Keratinocyte (primary cell): ENCODE data around the gene KCNN2. TPM values are rescaled to one million over a fixed set of nuclear protein-coding genes. Genes with fewer than 3 reads are reported as not detected.

Experiments
- DNase-seq: peaks from one replicate; pipeline ENCODE4 v3.0.0-alpha.2; 2011; ENCODE audit warnings: low read depth, missing footprints, low spot score
- FAIRE-seq: peaks from 2 replicates; lab custom pipeline; 2011; peaks lifted over from hg19 to GRCh38; lab: Jason Lieb, UNC
- H2AFZ ChIP-seq: 2 replicates; pipeline ENCODE4 v1.6.0; 2012; ENCODE audit warnings: low read length, control low read depth, inconsistent platforms; ENCODE audit not compliant: control insufficient read depth
- H3K27ac ChIP-seq: 2 replicates; pipeline ENCODE4 v1.5.1; 2011; ENCODE audit warnings: low read length; ENCODE audit not compliant: control insufficient read depth, insufficient read depth
- H3K27me3 ChIP-seq: 3 replicates; pipeline ENCODE4 v1.6.0; 2011; ENCODE audit warnings: low read length; ENCODE audit not compliant: control insufficient read depth, insufficient read depth; ENCODE audit errors: extremely low read depth
- H3K36me3 ChIP-seq, 2 experiments: 2 replicates in 1 of 2; 3 replicates in 1 of 2; pipeline ENCODE4 v1.5.1; 2011; ENCODE audit warnings: low read length in 2 of 2, mild to moderate bottlenecking in 1 of 2; ENCODE audit not compliant: control insufficient read depth in 2 of 2, insufficient read depth in 2 of 2; ENCODE audit errors: extremely low read depth in 1 of 2
- H3K4me1 ChIP-seq: 3 replicates; pipeline ENCODE4 v1.5.1; 2011; ENCODE audit warnings: low read length; ENCODE audit not compliant: control insufficient read depth, insufficient read depth; ENCODE audit errors: extremely low read depth
- H3K4me2 ChIP-seq: 3 replicates; pipeline ENCODE4 v1.6.0; 2011; ENCODE audit warnings: low read depth, low read length; ENCODE audit not compliant: control insufficient read depth, insufficient read depth; ENCODE audit errors: extremely low read depth
- H3K4me3 ChIP-seq, 3 experiments: fragments of 200-600 bp in 1 of 3; sonication (generic) in 1 of 3; 2 replicates in 2 of 3; 3 replicates in 1 of 3; pipeline ENCODE4 v1.5.1; 2011 to 2016; ENCODE audit warnings: low read length in 3 of 3, mild to moderate bottlenecking in 3 of 3, control low read depth in 2 of 3, inconsistent platforms in 1 of 3, low read depth in 1 of 3, mixed read lengths in 1 of 3, mixed run types in 1 of 3, moderate library complexity in 1 of 3; ENCODE audit not compliant: control insufficient read depth in 2 of 3, insufficient read depth in 2 of 3; ENCODE audit errors: extremely low read depth in 1 of 3
- H3K79me2 ChIP-seq: 2 replicates; pipeline ENCODE4 v1.6.0; 2012; ENCODE audit warnings: low read length; ENCODE audit not compliant: control insufficient read depth, insufficient read depth
- H3K9ac ChIP-seq: 3 replicates; pipeline ENCODE4 v1.6.0; 2011; ENCODE audit warnings: low read length; ENCODE audit not compliant: control insufficient read depth, insufficient read depth; ENCODE audit errors: extremely low read depth
- H3K9me1 ChIP-seq: 3 replicates; pipeline ENCODE4 v1.6.0; 2011; ENCODE audit warnings: low read length; ENCODE audit not compliant: control insufficient read depth, insufficient read depth; ENCODE audit errors: extremely low read depth
- H3K9me3 ChIP-seq: 2 replicates; pipeline ENCODE4 v1.5.1; 2012; ENCODE audit warnings: low read depth, low read length; ENCODE audit not compliant: control insufficient read depth
- H4K20me1 ChIP-seq: 3 replicates; pipeline ENCODE4 v1.6.0; 2011; ENCODE audit warnings: low read length; ENCODE audit not compliant: control insufficient read depth, insufficient read depth; ENCODE audit errors: extremely low read depth
- EZH2 ChIP-seq: IDR thresholded peaks from one replicate; pipeline ENCODE4 v1.6.1; 2012; ENCODE audit warnings: inconsistent platforms, mild to moderate bottlenecking, low read length, moderate library complexity
- dilution Hi-C: fragments of 300-500 bp; cut with MboI; formaldehyde crosslinking; loops from one replicate; pipeline ENCODE4 v1.7.0; 2020; ENCODE audit warnings: low sequenced_read_pairs; ENCODE audit not compliant: extremely low pct_ligation_motif_present
- polyA plus RNA-seq, 5 experiments: library from polyadenylated mRNA; depleted of rRNA in 3 of 5; stranded (reverse) in 3 of 5; stranded (forward) in 1 of 5; unstranded in 1 of 5; fragments of >200 nt; gene quantifications; 1 replicate in 1 of 5; 2 replicates in 3 of 5; 3 replicates in 1 of 5; pipeline versions ENCODE4 v1.2.1 to v1.2.3, GENCODE V29; 2011 to 2012; ENCODE audit warnings: missing spikeins in 2 of 5, low read depth in 1 of 5, low replicate concordance in 1 of 5
- TF ChIP-seq, protein P1 (sequence below), 3 experiments: IDR thresholded peaks in 1 of 3; conservative IDR thresholded peaks in 1 of 3; optimal IDR thresholded peaks in 1 of 3; 2 replicates in 2 of 3; 3 replicates in 1 of 3; pipeline versions ENCODE3 to v1.5.1; 2011; ENCODE audit warnings: low read length in 3 of 3, mild to moderate bottlenecking in 3 of 3, moderate library complexity in 2 of 3, control low read depth in 1 of 3, inconsistent platforms in 1 of 3; ENCODE audit not compliant: insufficient read depth in 2 of 3; ENCODE audit errors: extremely low read depth in 1 of 3

The KCNN2 gene
- polyA plus RNA-seq, 1 donor (not counting 4 experiments of a cell fraction or from before 2014, with no cell fraction given), result 0.09 TPM

DNA sequence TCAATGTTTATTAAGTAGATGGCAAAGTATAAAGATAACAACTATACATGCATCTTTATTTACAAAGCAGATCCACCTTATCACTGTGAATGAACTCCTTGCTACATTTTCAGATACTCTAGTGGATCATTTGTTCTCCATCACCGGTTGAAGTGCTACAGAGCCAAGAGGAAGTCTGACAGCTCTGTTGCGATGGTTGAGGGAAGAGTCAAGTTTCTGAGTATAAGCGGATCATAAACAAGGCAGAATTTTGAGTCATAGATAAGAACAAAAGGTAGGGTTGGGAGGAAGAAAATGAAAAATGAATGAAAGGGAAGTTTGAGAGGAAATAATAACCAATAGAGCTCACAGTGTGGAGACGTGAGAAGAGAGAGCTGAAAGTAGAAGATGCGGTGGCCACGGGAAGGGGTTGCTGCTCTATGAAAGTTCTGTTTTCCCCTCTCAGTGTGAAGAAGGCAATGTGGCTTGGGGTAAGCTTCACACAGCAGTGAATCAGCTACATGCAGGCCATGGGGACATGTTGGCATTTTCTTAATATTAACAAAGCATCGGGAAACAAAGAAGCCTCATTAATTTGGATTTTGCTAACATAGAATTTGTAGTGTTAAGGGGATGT lies 30.8 kb upstream of the KCNN2 start:
- Histone ChIP-seq H3K79me2 (no peaks in the 10 kb centered on the region), H3K27me3 (no peaks in the 10 kb centered on the region), H4K20me1 (no peaks in the 10 kb centered on the region), H3K27ac (no peak overlapping the region), H3K4me2 (no peak overlapping the region), H3K9me1 (no peaks in the 10 kb centered on the region), H3K4me3 (no peak overlapping the region), H3K4me1 (no peaks in the 10 kb centered on the region), H2AFZ (no peak overlapping the region), H3K9me3 (no peaks in the 10 kb centered on the region), H3K9ac (no peak overlapping the region), H3K36me3 (no peaks in the 10 kb centered on the region)
- FAIRE-seq, result no peak
- DNase-seq, result no peak
- TF ChIP-seq, protein P1, sequence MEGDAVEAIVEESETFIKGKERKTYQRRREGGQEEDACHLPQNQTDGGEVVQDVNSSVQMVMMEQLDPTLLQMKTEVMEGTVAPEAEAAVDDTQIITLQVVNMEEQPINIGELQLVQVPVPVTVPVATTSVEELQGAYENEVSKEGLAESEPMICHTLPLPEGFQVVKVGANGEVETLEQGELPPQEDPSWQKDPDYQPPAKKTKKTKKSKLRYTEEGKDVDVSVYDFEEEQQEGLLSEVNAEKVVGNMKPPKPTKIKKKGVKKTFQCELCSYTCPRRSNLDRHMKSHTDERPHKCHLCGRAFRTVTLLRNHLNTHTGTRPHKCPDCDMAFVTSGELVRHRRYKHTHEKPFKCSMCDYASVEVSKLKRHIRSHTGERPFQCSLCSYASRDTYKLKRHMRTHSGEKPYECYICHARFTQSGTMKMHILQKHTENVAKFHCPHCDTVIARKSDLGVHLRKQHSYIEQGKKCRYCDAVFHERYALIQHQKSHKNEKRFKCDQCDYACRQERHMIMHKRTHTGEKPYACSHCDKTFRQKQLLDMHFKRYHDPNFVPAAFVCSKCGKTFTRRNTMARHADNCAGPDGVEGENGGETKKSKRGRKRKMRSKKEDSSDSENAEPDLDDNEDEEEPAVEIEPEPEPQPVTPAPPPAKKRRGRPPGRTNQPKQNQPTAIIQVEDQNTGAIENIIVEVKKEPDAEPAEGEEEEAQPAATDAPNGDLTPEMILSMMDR (optimal IDR thresholded peaks at IDR 0.05 in 1 of 3, IDR thresholded peaks at IDR 0.05 in 1 of 3, conservative IDR thresholded peaks at IDR 0.05 in 1 of 3; ENCODE audit: extremely low read depth in 1 of 3, insufficient read depth in 2 of 3, low read length in 3 of 3), result no peak
- TF ChIP-seq EZH2, result no peak
- dilution Hi-C loops, result no loop called here

GRCh38 chr5:114332493-114332892 lies 29.4 kb upstream of the KCNN2 start:
- Histone ChIP-seq H2AFZ (no peak overlapping the region), H3K27ac (no peak overlapping the region), H3K9me3 (no peaks in the 10 kb centered on the region), H3K9me1 (no peaks in the 10 kb centered on the region), H4K20me1 (no peaks in the 10 kb centered on the region), H3K4me1 (no peaks in the 10 kb centered on the region), H3K4me3 (no peak overlapping the region), H3K36me3 (no peaks in the 10 kb centered on the region), H3K4me2 (no peak overlapping the region), H3K79me2 (no peaks in the 10 kb centered on the region), H3K9ac (no peak overlapping the region), H3K27me3 (no peaks in the 10 kb centered on the region)
- no peak for FAIRE-seq
- no peak for DNase-seq
- TF ChIP-seq, protein P1 (optimal IDR thresholded peaks at IDR 0.05 in 1 of 3, IDR thresholded peaks at IDR 0.05 in 1 of 3, conservative IDR thresholded peaks at IDR 0.05 in 1 of 3; ENCODE audit: extremely low read depth in 1 of 3, insufficient read depth in 2 of 3, low read length in 3 of 3), result no peak
- TF ChIP-seq EZH2, result no peak
- dilution Hi-C loops, result no loop called here
